ENCODE data around the gene TM4SF18. TPM values are rescaled to one million over a fixed set of nuclear protein-coding genes. Genes with fewer than 3 reads are reported as not detected.

The TM4SF18 gene
- total RNA-seq, 1 donor from 2014 or later: 16.6 TPM

- no peak for DNase-seq
These were observed 2.7 kb downstream of the TM4SF18 start for GRCh38 chr3:149330609-149331331.

DNA sequence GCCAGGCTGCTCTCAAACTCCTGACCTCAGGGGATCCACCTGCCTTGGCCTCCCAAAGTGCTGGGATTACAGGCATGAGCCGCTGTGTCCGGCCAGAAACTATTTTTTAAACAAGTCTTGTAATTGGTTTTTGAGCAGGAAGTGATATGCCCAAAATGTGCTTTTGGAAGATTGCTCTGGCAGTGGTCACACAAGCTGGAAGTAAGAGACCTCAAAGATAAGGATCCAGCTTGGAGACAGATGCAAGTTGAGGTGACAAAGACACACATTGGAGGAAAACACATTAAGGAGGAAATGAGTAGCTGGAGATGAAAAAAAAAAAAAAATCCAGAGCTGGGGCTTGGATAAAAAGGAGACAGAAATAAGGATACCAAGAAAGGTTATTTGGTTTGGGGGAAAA lies 6.3 kb downstream of the TM4SF18 start:
- no peak for DNase-seq

DNA sequence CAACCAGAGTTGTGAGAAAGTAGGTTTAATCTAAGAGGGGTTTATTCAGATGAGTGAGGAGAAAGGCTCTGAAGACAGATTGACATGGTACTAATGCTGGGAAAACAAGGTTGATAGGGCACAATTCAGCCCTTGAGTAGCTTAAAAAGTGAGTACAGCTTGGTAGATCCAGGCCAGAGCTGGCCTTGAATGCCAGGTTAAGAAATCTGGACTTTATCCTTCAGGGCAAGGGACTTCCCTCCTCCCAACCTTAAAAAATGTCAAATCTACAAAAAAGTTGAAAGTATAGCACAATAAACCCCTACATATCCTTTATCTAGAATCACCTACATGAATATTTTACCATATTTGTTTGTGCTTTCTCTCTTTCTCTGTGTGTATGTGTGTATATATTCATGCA lies 7.9 kb downstream of the TM4SF18 start:
- DNase-seq: no peak

DNA sequence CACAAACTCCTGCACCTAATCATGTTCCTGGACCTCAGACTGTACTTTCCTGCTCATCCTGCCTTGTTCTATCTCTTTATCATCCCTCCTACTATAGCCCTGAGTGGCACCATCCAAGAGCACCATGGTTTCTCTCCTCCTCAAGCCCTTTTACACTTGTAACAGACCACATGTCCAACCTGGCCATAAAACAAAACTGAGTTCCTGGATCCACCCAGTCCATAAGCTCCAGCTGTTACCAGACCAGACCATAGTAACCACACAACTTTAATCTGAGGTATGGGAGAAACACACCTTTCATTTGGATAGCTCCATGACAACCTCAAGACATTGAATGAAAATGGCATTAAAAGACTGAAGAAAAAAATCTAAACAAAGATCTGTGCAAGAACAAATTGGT lies 9.1 kb downstream of the TM4SF18 start:
- DNase-seq: no peak

GRCh38 chr3:149321640-149322039 lies 11.8 kb downstream of the TM4SF18 start:
- DNase-seq: no peak

DNA sequence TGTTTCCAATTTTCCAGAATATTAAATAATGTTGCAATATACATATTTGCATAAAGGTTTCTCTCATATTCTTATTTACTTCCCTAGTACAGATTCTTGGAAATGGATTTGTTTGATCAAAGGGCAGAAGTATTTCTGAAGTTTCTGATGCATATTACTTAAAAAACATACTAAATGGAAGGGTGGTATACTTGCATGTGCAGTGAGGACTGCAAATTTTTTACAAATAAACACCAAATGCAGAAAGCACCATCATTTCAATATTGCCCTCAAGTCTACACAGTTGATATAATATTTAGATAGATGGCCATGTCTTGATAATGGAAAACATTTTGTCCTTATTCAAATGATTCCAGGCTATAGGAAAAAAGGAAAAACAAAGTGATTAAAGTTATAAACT lies 12.3 kb downstream of the TM4SF18 start:
- DNase-seq: no peak

GRCh38 chr3:149319750-149320149 lies 13.7 kb downstream of the TM4SF18 start:
- DNase-seq: no peak

DNA sequence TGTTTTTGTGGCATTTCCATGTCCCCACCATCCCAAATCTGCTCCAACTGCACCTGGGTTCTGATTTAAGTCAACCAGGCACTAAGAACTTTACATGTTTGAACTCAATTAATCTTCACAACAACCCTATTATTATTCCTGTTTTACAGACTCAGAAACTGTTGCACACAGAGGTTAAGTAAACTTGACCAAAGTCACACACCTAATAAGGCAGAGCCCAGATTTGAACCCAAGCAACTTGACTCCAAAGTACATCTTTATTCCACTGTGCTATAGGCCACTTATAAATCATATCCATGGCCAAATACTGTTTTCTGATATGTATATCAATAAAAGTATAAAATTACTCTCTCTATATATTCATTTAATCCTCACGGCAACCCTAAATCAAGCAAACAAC lies 16.4 kb downstream of the TM4SF18 start:
- no peak for DNase-seq

GRCh38 chr3:149316437-149316836 lies 17.0 kb downstream of the TM4SF18 start:
- no peak for DNase-seq

- DNase-seq: no peak
These were observed 17.7 kb downstream of the TM4SF18 start for GRCh38 chr3:149315694-149316093.

DNA sequence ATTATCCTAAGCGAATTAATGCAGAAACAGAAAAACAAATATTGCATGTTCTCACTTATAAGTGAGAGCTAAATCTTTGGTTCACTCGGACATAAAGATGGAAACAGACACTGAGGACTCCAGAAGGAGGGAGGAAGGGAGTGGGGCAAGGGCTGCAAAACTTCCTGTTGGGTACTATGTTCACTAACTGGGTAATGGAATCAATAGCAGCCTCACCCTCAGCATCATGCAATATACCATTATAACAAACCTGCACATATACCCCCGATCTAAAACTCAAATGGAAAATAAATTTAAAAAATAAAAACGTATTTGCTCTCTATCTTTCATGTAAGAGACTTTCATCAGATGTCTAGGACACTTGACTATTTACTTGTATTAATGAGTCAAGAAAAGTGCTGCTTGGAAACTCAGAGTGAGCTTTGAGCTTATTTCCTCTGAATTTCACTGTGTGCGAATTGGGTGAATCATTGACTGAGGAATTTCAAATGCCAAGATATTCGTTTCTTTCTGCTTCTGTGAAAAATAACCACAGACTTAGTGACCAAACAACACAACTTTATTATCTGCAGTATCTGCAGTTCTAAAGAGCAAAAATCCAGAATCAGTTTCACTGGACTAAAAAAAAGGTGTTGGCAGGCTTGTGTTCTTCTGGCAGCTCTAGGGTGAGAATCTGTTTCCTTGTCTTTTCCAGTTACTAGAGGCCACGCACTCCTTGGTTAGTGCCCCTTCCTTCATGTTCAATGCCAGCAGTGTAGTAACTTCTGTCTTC lies 18.4 kb downstream of the TM4SF18 start:
- no peak for DNase-seq

DNA sequence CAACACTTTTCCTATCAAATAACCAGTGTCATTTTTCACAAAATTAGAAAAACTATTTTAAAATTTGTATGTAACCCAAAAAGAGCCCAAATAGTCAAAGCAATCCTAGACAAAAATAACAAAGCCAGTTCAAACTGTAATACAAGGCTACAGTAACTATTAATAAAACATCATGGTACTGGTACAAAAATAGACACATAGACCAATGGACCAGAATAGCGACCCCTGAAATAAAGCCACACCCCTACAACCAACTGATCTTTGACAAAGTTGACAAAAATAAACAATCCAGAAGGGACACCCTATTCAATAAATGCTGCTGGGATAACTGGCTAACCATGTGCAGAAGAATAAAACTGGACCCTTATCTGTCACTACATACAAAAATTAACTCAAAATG lies 19.9 kb downstream of the TM4SF18 start:
- no peak for DNase-seq

DNA sequence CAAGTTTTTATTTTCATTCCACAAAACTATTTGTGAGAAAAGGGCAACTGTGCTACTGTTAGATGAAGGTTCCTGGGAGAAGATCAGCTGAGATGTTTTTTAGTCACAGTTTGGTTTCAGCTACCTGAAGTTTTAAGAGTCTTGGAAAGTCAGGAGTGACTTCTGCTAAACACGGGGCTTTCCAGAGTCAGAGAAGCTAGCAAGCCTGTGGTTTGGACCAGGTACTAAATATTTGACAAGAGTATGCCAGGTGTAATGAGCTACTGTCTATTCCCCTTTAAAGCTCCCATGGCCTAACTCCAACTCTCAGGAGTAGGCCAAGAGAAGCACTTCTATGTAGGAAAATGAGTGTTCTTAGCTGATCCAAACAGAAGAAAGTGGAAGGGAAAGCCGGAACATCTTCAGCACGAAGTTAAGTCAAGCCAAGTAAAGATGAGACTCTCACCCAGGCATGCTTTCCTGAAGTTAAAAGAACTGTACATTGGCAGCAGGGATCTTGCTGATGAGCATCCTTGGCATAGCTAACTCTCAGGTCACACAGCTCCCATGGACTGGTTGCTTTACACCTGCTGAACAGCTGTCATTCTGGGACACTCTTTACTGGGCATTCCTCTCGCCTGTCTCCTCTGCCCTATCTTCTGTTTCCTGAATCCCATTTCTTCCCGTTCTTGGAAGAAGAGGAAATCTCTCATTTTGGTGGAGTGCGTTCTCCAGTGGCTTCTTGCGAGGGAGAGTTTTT lies 22.5 kb downstream of the TM4SF18 start:
- no peak for DNase-seq

GRCh38 chr3:149307435-149307783 lies 26.0 kb downstream of the TM4SF18 start:
- DNase-seq: no peak

DNA sequence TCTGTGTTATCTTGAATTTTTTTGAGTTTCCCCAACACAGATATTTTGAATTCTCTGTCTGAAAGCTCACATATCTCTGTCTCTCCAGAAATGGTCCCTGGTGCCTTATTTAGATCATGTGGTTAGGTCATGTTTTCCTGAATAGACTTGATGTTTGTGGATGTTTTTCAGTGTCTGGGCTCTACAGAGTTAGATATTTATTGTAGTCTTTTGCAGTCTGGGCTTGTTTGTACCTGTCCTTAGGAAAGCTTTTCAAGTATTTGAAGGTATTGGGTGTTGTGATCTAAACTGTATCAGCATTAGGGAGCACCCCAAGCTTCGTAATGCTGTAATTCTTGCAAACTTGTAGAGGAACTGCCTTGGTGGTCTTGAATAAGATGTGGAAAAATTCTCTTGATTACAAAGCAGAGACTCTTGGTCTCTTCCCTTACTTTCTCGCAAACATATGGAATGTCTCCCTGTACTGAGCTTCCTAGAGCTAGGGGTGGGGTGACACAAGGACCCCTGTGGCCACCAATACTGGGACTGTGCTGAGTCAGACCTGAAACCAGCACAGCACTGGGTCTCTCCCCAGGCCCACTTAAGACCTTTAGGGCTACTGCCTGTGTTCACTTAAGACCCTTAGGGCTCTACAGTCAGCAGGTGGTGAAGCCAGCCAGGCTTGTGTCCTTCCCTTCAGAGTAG lies 26.5 kb downstream of the TM4SF18 start:
- DNase-seq: no peak

- no peak for DNase-seq
These were observed 28.1 kb downstream of the TM4SF18 start for GRCh38 chr3:149305376-149305775.

DNA sequence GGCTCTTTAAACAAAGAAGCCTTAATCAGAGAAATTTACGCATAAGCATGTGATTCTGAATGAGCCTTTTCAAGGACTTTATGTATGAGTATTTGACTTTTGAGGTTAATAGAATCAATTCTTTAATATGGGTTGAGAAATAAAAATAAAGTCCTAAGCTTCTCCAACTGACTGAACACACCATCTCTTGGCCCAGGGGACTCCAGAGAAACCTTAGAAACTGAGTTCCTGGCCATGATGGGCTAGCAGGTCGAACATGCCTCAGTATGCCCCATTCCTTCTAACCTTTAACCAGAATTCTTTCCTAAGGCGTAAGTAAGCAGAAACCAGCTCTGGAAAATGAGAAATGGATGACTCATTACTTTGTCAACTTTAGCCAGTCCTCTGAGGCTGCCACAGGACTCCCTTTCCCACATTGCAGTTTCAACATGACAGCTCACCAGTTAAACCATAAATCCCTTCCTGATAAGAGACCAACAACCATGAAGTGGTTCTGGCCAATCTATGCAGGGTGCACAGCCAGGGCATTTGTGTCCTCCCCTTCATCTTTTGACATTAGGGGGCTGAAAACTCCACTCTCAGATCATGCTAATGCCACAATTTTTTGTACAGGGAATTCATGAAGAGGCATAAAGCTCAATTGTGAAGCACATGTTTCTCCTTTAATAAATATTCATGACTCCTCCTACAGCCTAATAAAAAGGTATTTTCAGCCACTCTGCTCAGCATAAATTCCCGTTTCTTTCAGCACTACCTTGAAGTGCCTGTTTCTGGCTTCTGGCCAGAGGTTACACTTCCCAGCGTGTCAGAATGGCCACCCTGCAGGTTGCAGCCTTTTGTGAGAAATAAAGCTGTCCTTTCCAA lies 33.3 kb downstream of the TM4SF18 start:
- DNase-seq: no peak

GRCh38 chr3:149296972-149297371 lies 36.5 kb downstream of the TM4SF18 start:
- DNase-seq: no peak

DNA sequence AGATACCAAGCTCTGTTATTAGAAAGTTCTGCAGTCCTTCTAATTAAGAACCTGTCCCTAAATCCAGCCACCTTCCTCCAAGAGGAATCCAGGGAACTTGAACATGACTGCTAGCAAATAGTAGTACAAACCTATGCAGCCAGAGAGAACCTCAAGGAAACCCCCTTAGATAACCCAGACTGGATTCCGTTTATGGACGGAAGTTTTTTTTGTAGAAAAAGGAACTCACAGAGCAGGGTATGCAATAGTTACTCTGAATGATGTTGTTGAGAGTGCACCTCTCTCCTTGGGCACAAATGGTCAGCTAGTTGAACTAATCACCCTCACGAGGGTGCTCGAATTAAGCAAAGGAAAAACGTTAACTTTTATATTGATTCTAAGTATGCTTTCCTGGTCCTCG lies 40.8 kb downstream of the TM4SF18 start:
- no peak for DNase-seq

DNA sequence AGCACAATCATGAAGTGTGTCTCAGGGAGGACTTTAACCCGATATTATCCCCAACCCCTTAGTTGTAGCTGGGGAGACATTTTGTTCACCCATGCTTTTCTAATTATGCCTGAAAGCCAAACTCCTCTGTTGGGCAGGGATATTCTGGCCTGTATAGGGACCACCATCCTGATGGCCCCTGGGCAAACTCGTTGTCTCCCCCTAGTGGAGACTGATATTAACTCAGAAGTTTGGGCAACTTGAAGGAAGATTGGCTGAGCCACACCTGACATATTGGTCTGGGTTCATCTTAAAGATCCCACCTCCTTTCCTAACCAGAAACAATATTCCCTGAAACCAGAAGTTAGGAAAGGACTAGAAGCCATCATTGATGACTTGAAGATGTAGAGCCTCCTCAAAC lies 42.3 kb downstream of the TM4SF18 start:
- DNase-seq: no peak

- no peak for DNase-seq
These were observed 44.8 kb downstream of the TM4SF18 start for GRCh38 chr3:149288655-149289054.

DNA sequence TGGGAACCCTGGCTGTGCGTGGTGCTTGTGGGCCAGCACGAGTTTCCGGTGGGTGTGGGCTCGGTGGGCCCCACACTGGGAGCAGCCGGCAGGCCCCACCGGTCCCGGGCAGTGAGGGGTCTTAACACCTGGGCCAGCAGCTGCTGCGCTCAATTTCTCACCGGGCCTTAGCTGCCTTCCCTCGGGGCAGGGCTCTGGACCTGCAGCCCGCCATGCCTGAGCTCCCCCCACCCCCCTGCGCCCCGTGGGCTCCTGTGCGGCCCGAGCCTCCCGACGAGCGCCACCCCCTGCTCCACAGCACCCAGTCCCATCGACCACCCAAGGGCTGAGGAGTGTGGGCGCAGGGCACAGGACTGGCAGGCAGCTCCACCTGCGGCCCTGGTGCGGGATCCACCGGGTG lies 49.4 kb downstream of the TM4SF18 start:
- DNase-seq: no peak
